Muscle layer of colon (tissue), 2 donors: ENCODE results near the gene NIPAL4.

Source experiments
- H3K27ac ChIP-seq: one replicate; pipeline ENCODE4 v1.7.0; 2013; ENCODE audit warnings: low read depth, mild to moderate bottlenecking, low read length, moderate library complexity
- H3K27me3 ChIP-seq, 2 donors: one replicate each; pipeline ENCODE4 v1.7.0; 2013; ENCODE audit warnings: low read length in 2 of 2, mild to moderate bottlenecking in 2 of 2; ENCODE audit not compliant: insufficient read depth in 2 of 2, control insufficient read depth in 1 of 2
- H3K36me3 ChIP-seq: one replicate; pipeline ENCODE4 v1.7.0; 2013; ENCODE audit warnings: mild to moderate bottlenecking, low read length; ENCODE audit not compliant: insufficient read depth
- H3K4me1 ChIP-seq: one replicate; pipeline ENCODE4 v1.7.0; 2013; ENCODE audit warnings: mild to moderate bottlenecking, low read length; ENCODE audit not compliant: insufficient read depth
- H3K4me3 ChIP-seq, 2 donors: one replicate each; pipeline ENCODE4 v1.7.0; 2013; ENCODE audit warnings: low read length in 2 of 2, low read depth in 1 of 2, mild to moderate bottlenecking in 1 of 2, moderate library complexity in 1 of 2
- H3K9ac ChIP-seq: one replicate; pipeline ENCODE4 v1.7.0; 2013; ENCODE audit warnings: low read length
- H3K9me3 ChIP-seq: one replicate; pipeline ENCODE4 v1.7.0; 2013; ENCODE audit warnings: mild to moderate bottlenecking, low read length
- donor health status: abdominal sarcoma.
- donor health status: Adenocarcinoma of cecum.

NIPAL4 gene

DNA sequence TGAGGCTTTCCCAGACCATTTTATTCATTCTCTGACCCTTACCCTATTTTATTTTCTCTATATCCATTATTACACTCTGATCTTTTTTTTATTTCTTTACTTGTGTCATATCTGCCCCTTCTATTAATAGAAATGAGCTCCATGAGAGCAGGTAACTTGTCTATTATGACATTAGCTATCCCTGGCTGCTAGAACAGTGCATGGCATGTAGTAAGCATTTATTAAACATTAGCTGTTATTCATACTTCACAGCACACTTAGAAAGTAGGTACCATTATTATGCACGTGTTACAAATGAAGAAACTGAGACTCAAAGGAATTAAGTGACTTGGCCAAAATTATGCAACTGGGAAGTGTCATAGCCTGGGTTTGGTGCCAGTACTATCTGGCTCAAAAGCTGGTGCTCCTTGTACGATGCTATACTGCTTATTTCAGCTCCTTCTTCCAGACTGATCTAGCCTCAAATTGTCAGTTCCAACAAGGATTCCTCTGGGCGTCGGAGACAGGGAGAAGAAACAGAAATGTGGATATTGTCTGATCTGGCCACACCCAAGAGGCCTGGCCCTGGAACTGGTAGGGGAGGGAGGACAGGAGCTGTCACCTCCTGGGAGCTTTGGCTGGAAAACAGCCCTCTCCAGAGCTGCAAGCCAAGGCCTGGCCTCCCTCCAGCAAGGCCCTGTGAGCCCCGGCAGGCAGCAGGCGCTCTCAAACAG, 10.8 kb upstream of the NIPAL4 start:
- H3K9ac ChIP-seq, result no peak overlapping the region
- no peaks in the 10 kb centered on the region for H3K36me3 ChIP-seq
- peak overlapping the region; percentile 35 for H3K27ac ChIP-seq
- H3K4me1 ChIP-seq, result peaks cover 17% of the 10 kb centered on the region
- no peaks in the 10 kb centered on the region for H3K27me3 ChIP-seq
- no peaks in the 10 kb centered on the region for H3K9me3 ChIP-seq
- H3K4me3 ChIP-seq, result no peak overlapping the region

DNA sequence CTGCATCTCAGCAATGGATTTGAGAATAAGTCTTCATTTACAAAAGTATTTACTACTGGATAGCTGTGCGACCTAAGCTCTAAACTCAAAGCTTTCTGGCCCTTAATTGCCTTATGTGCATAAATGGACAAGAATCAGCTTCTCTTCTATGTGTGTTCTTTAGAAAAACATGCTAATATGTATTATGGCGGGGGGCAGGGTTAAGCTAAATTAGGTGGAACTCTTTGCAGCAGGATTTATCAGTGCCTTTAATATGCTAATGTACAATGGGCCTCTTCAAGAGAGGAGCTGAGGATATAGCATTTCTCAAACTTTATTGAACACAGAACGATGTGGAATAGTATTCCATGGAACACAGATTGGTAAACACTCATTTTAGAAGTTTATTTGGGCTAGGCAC, 10.0 kb upstream of the NIPAL4 start:
- Histone ChIP-seq H3K27ac (peak overlapping the region; percentile 35), H3K4me1 (peaks cover 17% of the 10 kb centered on the region), H3K4me3 (no peak overlapping the region), H3K9ac (no peak overlapping the region), H3K36me3 (no peaks in the 10 kb centered on the region), H3K27me3 (no peaks in the 10 kb centered on the region), H3K9me3 (no peaks in the 10 kb centered on the region)

DNA sequence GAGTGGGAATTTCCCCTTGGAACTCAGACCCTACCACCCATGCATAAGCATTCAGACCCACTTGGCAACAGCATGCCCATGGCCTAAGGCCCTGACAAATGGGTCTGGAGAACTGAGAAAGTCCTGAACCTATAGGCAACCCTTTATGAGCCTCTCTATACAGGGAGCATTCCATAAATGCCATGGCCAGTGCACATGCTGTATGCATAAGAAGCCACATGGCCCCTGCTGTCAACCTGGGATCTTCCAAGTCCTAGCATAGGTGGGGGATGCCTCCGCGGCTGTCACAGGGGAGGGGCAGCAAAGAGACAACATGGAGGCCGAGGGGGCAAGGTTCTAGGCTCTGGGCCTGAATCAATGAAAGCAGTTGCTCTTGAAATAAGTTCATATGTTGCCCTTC, 8.2 kb upstream of the NIPAL4 start:
- Histone ChIP-seq H3K36me3 (no peaks in the 10 kb centered on the region), H3K27ac (no peak overlapping the region), H3K27me3 (no peaks in the 10 kb centered on the region), H3K4me3 (no peak overlapping the region), H3K9me3 (no peaks in the 10 kb centered on the region), H3K9ac (no peak overlapping the region), H3K4me1 (peaks cover 17% of the 10 kb centered on the region)

DNA sequence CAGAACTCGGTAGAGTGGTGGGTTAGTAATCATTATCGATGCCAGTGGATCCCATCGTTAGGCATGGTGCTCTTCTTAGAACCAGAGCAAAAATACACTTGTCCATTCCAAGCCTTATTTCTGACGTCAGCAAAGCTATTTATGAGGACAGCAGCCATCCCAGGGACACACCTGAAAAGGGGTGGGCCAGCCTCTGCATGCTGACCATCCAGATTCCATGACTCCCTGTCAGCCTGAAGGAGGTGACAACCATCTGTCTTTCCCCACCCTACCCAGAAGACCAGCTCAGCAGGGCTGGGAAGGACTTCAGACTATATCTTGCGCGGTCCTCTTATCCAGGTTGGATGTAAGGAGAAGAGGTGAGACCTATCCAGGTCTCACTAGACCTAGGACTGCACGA, 5.7 kb upstream of the NIPAL4 start:
- no peaks in the 10 kb centered on the region for H3K27me3 ChIP-seq
- H3K4me1 ChIP-seq, result peaks cover 20% of the 10 kb centered on the region
- no peak overlapping the region for H3K27ac ChIP-seq
- no peak overlapping the region for H3K9ac ChIP-seq
- H3K9me3 ChIP-seq, result no peaks in the 10 kb centered on the region
- H3K4me3 ChIP-seq, result no peak overlapping the region
- no peaks in the 10 kb centered on the region for H3K36me3 ChIP-seq

DNA sequence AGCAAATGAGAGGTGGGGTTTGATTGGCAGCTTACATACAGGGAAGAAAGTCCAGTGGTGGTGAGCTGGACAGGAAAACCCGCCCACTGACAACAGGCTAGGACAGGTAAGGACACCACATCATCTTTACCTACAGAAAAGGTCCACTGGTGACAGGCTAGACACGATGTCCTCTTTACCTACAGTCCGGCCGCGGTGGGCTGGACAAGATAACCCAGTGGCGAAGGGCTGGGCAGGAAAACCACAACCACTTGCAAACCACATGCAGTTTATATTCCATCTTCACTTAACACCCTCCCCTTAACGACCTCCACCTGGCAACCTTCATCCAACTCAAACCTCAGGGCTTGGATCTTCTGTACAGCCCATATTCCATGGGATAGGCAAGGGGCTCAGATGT, 5.0 kb upstream of the NIPAL4 start:
- H3K9ac ChIP-seq, result no peak overlapping the region
- H3K27ac ChIP-seq, result no peak overlapping the region
- H3K4me3 ChIP-seq, result no peak overlapping the region
- peaks cover 16% of the 10 kb centered on the region for H3K4me1 ChIP-seq
- no peaks in the 10 kb centered on the region for H3K9me3 ChIP-seq
- no peaks in the 10 kb centered on the region for H3K36me3 ChIP-seq
- no peaks in the 10 kb centered on the region for H3K27me3 ChIP-seq

DNA sequence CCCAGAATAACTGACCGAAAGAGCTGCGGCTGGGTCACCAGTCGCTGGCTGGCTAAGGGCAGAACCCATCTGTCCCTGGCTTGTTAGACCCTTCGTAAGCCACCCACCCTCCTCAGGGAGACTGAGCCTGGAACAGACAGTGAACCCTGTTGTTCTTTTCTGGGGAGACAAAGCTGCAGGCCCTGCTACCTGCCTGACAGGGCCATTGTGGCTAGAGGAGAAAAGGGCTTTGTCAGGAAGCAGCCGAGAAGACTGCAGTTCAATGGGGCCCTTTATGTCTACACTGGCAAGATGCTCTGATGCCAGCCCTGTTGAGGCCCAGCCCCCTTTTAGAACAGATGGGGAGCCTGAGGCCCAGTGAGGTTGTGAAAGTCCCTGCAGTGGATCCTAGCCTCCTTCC, 3.7 kb upstream of the NIPAL4 start:
- Histone ChIP-seq H3K9me3 (no peaks in the 10 kb centered on the region), H3K27me3 (no peaks in the 10 kb centered on the region), H3K27ac (no peak overlapping the region), H3K9ac (no peak overlapping the region), H3K36me3 (no peaks in the 10 kb centered on the region), H3K4me3 (no peak overlapping the region), H3K4me1 (peaks cover 25% of the 10 kb centered on the region)

DNA sequence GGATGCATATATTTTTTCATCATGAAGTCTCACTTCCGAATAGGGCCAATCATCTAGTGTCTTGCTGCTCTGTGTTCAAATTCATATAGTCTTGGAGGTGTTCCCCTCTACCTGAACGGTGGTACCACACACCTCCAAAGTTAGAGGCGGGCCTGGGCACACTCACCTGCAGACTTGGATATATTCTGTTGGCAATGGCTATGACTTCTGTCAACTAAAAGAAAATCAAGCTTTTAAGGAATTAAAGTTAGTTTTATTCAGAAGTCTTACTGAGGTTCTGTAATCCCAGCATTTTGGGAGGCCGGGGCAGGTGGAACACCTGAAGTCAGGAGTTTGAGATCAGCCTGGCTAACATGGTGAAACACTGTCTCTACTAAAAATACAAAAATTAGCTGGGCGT, 2.6 kb upstream of the NIPAL4 start:
- Histone ChIP-seq H3K27me3 (no peaks in the 10 kb centered on the region), H3K27ac (no peak overlapping the region), H3K9me3 (no peaks in the 10 kb centered on the region), H3K4me1 (peaks cover 33% of the 10 kb centered on the region), H3K9ac (no peak overlapping the region), H3K36me3 (no peaks in the 10 kb centered on the region), H3K4me3 (no peak overlapping the region)

DNA sequence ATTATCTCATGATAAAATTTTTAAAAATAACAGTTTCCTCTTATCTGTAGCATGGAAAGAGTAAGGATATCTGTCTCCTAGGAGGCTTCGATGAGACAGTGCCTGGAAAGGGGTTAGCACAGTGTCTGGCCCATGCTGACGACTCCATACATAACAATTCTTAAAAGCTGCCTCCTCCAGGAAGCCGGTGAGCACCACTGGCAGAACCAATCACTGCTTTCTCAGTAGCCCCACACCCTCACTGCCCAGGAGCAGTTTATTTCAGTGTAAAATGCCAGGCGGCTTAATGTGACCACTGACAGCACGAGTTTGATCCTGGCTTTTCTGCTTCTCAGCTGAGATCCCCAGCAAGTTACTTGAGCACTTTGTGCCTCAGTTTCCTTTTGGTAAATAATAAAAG, 1.2 kb upstream of the NIPAL4 start:
- peaks cover 38% of the 10 kb centered on the region for H3K4me1 ChIP-seq
- no peak overlapping the region for H3K27ac ChIP-seq
- no peaks in the 10 kb centered on the region for H3K36me3 ChIP-seq
- H3K9me3 ChIP-seq, result no peaks in the 10 kb centered on the region
- H3K4me3 ChIP-seq, result no peak overlapping the region
- no peak overlapping the region for H3K9ac ChIP-seq
- no peaks in the 10 kb centered on the region for H3K27me3 ChIP-seq

DNA sequence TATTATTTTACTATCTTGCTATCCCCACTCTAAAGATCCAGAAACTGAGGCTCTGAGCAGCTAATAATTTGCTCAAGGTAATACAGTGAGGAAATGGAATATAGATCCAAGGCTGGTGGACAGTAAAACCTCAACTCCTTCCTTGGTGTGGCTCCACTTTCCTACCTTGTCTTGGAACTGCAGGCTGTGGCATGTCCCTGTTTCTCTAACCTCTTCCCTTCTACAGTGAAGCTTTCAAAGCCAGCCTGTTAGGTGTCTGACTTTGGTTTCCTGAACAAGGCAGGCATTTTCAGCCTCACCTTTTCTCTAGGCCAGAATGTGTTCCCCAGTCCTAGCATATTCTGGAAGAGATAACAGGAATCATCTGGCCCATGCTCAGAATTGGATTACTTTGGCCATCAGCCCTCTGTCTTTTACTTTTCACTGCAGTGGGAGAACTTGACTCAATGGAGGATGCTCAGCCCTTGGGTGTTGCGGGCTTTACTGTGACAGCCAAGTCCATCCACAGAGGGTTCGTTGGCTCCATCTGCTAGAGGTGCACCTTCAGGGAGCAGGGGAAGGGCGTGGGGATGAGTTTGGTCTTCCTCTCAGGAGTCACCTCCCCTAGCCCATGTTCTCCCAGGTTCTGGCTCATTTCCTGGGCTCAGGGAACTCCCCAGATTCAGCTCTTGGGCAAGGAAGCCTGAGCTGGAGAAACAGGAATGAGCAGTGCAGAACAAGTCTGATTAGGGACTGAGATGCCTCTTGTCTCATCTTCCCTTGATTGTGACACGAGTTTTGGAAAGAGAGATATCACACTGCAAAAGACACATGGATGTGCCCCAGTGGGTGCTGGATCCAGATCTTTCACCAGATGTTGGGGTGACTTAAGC, 1.1 kb downstream of the NIPAL4 start:
- Histone ChIP-seq H3K9me3 (no peaks in the 10 kb centered on the region), H3K27ac (peak overlapping the region; percentile 60), H3K4me1 (peaks cover 50% of the 10 kb centered on the region), H3K9ac (peak overlapping the region; percentile 52), H3K4me3 (peak overlapping the region; percentile 47 to 49), H3K27me3 (no peaks in the 10 kb centered on the region), H3K36me3 (peaks cover 1% of the 10 kb centered on the region)

DNA sequence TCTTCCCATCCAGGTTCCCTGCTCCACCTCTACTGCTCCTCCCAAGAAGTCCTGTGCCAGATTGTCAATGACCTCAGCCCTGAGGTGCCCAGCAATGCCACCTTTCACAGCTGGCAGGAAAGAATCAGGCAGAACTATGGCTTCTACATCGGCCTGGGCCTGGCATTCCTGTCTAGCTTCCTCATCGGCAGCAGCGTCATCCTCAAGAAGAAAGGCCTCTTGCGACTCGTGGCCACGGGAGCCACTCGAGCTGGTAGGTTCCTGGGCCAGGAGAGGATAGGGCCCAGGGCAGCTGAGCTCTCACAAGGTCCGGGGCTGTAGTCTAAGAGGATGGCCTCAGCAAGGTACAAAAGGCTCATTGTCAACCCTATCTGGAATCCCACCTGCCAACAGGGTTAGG, 3.1 kb downstream of the NIPAL4 start:
- Histone ChIP-seq H3K36me3 (peaks cover 8% of the 10 kb centered on the region), H3K27me3 (no peaks in the 10 kb centered on the region), H3K9me3 (no peaks in the 10 kb centered on the region), H3K27ac (peak overlapping the region; percentile 46), H3K4me3 (no peak overlapping the region), H3K9ac (no peak overlapping the region), H3K4me1 (peaks cover 49% of the 10 kb centered on the region)

DNA sequence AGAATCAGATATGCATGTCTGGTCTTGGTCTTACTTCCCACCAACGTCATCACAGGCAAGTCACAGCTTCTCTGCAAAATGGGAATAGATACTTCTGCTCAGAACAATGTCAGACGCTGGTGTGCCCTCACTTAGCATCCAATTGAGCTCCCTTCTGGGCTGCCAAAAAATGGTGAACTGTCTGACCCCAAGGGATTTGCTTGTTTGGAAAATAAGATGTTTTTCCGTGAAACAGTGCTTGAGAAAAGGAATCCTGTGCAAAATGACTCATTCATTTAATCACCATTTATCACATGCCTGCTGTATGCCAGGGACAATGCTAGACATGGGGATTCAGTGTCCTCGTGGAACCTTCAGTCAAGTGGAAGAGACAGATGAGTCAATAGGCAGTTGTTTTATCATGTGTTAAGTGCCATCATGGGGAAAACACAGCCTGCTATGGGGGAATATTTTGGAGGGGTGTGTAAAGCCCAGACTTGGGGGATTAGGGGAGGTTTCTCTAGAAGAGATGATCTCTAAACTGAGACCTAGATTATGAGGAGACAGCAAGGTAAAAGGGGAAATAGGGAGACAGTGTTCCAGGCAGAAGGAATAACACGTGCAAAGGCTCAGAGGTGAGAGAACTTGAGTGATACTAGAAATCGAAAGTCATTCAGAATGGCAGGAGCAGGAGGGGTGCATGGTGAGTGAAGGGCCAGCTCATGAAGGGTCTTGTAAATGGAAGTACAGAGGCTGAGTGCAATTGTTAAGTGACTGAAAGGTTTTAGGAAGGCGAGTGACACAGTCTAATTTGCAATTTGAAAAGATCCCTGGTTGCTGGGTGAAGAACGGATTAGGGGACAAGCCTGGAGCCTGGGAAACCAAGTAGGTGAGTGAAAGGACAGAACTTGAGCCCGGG, 3.9 kb downstream of the NIPAL4 start:
- Histone ChIP-seq H3K36me3 (peaks cover 8% of the 10 kb centered on the region), H3K27me3 (no peaks in the 10 kb centered on the region), H3K4me3 (no peak overlapping the region), H3K27ac (peak overlapping the region; percentile 46), H3K4me1 (peaks cover 43% of the 10 kb centered on the region), H3K9me3 (no peaks in the 10 kb centered on the region), H3K9ac (no peak overlapping the region)
